Measurements from ENCODE around the gene POM121L12.

GRCh38 chr7:52992479-52993162 is 42.8 kb upstream of the POM121L12 start:
- TF ChIP-seq CTCF (IDR thresholded peaks at IDR 0.05; ENCODE audit: poor library complexity) (no peak), EZH2 (IDR thresholded peaks at IDR 0.05; ENCODE audit: borderline replicate concordance) (no peak)
